Measurements from ENCODE around the gene TUBGCP6.

Gene TUBGCP6

DNA sequence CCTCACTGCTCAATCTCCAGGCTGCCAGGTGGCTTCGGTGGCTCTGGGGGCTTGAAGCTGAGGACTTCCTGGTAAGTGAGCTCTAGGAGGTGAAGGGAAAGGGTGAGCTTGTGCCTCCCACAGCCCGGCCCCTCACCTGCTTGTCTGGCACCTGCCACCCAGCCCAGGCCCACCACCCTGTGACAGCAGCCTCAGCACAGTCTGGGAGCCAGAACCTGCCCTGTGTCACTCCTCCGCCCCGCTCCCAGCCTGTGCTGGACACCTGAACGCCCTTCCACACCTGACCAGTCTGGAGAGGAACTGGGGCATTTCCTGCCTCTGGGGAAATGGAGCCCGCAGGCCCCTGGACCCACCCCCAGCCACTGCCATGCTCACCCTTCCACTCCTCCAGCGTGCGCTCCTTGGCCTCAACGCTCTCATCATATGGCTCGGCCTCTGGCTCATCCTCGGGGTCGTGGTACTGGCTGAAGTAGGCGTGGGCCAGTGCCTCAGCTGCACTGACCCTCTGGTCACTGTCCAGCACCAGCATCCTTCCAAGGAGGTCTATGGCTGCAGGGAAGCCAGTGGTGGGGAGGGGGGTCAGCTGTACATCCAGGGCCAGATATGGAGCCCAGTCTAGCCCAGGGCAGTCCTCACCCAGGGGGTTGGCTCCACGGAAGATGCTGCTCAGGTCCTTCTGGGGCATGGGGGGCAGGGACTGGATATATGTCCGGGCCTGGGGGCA lies 20.3 kb upstream of the TUBGCP6 start:
- no peak for DNase-seq (ENCODE audit: low read depth in 2 of 2)

DNA sequence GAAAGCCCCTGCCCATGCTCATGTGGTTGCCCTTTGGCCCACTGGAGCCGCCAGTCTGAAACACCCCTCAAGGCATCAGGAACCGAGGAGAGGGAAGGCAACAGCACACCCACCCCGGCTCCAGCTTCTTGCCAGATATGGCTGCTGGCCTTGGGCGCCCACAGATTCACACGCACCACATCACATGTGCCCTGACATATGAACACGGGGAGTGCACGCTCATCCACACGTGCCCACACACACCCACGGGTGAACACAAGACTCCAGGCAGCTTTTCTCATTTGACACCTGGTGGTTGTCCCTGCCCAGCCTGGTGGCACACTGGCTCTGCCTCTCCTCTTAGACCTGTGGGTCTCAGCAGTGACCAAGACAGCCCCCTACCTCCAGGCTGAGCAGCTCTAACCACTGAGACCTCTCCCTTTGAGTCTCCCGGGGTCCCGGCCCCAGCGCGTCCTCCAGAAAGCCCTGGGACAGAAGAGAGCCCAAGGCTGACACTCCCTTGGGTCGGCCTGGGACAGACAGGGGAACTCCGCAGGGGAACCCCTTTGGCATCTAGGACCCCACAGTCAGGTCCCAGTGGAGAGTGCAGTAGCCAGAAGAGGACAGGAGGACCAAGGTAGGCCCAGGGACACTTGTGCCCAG lies 19.4 kb upstream of the TUBGCP6 start:
- DNase-seq (ENCODE audit: low read depth in 2 of 2) = no peak

GRCh38 chr22:50262973-50263617 lies 18.3 kb upstream of the TUBGCP6 start:
- no peak for DNase-seq (ENCODE audit: low read depth in 2 of 2)

- no peak for DNase-seq (ENCODE audit: low read depth in 2 of 2)
Measured at GRCh38 chr22:50262460-50262911, 17.7 kb upstream of the TUBGCP6 start.

DNA sequence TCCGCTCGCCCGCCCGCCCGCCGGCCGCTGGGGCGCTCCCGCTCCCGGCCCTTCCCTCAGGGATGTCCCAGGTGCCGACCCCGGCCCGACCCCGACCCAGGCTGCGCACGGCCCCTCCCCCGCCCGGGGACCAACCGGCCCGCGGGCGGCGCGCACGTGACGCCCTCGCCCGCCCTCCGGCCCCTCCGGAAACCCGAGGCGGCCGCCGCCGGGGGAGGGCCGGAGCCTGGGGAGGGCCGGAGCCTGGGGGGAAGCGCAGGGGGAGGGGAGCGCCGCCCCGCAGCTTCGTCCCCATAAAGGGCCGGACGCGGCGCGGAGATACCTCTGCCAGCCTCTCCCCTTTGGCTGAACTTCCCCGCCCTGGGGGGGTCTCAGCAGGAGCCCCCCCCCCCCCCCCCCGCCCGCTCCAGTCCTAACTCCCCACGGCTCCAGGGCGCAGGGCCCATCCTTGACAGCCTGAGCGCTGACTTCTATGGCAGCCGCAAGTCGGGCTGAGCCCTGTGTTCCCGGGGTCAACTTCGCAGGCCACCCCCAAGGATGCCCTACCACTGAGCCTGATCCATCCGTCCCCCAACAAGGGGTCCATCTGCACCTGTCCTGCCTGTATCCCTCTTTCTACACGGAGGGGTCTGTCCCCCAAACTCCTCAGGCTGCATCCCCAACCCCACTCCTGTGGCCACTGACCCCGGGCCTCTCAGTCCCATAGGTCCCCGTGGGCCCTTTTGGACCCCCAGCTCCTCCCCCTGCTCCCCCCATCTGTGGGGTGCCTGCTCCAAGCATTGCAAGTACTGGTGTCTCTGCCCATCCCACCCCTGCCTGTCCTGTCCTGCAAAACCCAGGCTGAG lies 17.0 kb upstream of the TUBGCP6 start, which contains the start of gene MAPK12:
Gene MAPK12 (minus strand): TSS at position 69 of the 845 bp plus-strand sequence. CDS start 174 bp downstream, outside the sequence.
- no peak for DNase-seq (ENCODE audit: low read depth in 2 of 2)

DNA sequence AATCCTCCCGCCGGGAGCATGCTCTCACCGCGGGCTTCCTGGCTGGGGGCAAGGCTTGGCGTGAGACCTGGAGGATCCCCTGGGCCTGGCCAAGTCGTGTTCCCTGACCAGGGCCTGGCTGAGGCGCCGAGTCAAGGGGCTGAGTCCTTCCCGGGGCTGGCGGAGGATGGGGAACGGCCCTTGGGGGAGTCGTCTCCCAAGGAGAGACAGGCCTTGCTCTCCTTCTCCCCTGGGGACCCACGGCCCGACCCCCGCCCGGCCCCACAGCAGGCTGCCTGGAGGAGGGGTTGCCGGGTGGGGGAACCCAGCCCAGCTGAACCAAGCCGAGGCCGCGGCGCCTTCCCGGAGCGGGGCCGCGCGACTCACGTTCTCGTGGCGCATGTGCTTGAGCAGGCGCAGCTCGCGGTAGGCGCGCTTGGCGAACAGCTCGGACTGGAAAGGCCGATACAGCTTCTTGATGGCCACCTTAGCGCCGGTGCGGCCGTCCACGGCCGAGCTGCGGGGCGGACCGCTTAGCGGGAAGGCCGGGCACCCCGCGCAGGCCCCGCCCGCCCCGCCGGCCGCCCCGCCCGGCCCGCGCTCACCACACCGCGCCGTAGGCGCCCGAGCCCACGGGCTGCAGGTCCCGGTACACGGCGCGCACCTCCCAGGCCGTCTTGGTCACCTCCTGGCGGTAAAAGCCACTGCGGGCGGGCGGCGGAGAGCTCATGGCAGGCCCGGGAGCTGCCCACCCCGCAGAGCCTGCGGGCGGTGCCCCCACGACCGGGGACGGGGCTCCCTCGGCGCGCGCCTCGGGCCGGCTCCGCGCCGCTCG lies 16.2 kb upstream of the TUBGCP6 start:
- DNase-seq (ENCODE audit: low read depth in 2 of 2) = no peak

DNA sequence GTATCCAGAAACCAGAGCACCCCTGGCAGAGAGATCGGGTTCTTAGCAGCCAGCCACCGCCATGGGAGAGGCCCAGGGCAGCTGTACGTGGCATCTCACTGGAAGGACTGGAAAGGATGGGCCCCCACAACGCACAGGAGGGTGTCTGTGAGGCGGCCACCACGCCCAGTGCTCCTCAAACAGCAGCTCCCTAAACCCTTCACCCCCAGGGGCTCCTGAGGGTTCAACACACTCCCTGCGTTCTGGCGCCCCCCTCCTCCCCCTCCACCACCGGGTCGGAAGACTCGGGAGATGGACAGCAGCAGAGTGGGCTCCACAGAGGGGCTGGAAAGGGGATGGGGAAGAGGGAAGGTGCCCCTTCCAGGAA lies 15.6 kb upstream of the TUBGCP6 start:
- DNase-seq (ENCODE audit: low read depth in 2 of 2) = no peak

DNA sequence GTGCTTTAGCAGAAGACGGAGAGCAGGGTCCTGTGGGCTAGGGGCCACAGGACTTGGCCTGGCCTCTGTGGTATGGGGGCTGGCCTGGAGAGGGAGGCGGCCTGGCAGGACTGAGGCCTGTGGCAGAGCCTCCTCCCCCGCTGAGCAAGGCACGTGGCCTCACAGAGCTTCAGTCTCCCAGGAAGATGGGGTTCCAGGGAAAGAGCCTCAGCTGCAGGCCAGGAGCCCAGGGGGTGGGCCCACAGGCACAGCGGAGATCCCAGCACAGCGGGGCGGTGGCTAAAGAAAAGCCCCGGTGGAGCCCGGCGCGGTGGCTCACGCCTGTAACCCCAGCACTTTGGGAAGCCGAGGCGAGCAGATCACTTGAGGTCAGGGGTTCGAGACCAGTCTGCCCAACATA lies 14.5 kb upstream of the TUBGCP6 start:
- DNase-seq (ENCODE audit: low read depth in 2 of 2) = no peak

- DNase-seq (ENCODE audit: low read depth in 2 of 2) = no peak
Measured at GRCh38 chr22:50258361-50259292, 13.8 kb upstream of the TUBGCP6 start.

GRCh38 chr22:50257451-50258360 lies 12.9 kb upstream of the TUBGCP6 start:
- DNase-seq (ENCODE audit: low read depth in 2 of 2) = no peak

- no peak for DNase-seq (ENCODE audit: low read depth in 2 of 2)
Measured at GRCh38 chr22:50257041-50257440, 12.2 kb upstream of the TUBGCP6 start.

- no peak for DNase-seq (ENCODE audit: low read depth in 2 of 2)
Measured at GRCh38 chr22:50256258-50256862, 11.5 kb upstream of the TUBGCP6 start.

DNA sequence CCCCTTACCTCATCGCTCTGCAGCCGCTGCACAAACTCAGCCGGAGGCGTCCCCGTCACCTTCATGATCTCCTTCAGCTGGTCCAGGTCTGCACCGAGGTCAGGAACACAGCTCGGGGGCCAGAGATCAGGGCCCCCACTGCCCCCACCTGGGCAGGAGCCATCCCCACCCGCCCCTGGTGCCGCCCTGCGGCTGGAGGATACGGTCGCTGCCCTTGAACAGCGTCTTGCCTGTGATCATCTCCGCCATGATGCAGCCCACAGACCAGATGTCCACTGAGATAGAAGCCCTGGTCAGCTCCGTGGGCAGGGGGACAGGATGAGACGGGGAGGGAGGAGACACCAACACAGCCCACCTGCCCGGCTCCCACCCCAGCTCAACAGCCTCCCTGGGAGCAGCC lies 10.8 kb upstream of the TUBGCP6 start:
- DNase-seq (ENCODE audit: low read depth in 2 of 2) = no peak

DNA sequence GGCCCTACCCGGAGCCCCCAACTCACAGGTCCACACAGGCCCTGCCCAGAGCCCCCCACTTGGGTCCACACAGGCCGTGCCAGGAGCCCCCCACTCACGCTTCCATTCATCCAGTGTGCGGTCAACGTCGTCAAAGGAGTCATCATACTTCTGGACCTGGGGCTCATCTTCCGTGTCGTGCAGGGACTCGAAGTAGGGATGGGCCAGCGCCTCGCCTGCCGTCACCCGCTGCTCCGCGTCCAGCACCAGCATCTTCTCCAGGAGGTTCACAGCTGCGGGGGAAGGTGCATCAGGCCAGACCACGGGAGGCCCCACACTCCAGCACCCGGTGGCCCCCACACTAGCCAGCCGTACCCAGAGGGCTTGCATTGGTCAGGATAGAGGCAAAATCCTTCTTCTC lies 10.3 kb upstream of the TUBGCP6 start:
- no peak for DNase-seq (ENCODE audit: low read depth in 2 of 2)

DNA sequence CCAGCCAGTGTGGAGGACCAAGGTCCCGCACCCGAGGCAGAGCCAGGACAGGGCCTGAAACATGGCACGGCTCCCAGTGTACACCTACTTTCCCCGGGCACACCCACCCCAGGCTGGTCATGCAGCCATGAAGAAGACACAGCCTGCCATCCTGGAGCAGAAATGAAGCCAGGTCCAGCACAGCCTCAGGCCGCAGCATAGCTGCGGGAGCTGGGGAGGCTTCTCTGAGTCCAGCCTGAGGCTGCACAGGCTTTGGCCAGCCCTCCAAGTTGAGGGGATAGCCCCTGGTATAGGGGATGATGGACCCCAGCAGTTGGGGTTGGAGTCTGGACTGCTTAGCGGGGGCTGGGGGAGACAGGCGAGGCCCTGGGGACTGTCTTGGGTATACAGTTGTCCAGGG lies 9.1 kb upstream of the TUBGCP6 start:
- no peak for DNase-seq (ENCODE audit: low read depth in 2 of 2)

DNA sequence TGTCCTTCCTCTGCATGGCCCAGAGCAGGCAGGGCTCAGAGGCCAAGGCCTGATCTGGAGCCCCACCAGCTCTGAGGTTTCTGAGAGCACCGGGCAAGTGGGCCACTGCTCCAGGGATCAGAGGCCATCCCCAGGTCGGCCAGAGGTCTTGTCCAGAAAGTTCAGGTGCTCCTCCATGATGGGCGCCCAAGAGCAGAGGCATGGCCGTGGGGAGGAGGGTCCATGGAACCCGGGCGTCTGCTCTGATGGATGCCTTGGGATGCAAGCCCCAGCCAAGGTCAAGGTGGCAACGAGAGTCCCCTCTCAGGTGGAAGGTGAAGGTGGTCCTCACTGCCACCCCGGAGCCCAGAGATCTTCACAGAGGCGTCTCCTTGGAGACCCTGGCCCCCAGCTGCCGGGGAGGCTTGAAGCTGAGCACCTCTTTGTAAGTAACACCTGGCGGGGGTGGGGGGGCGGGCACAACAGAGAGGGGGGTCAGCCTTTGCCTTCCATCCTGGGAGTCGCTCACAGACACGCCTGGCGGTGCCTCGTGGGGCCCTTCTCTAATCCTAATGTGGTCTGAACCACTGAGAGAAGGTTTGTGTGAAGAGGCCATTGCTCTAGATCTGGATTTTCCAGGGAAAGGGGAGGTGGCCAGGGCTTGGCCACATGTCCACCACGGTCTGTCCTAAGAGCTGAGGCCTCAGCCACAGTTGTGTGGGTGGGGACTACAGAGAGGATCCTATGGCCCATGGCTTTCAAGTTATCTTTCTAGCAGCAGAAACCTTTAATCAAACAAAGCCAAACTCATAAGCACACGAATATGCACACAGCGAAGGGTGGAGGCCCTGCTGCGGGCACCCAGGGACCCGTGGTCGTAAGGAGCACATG lies 8.5 kb upstream of the TUBGCP6 start:
- no peak for DNase-seq (ENCODE audit: low read depth in 2 of 2)
